Measurements from ENCODE around the gene CASP8AP2.

DNA sequence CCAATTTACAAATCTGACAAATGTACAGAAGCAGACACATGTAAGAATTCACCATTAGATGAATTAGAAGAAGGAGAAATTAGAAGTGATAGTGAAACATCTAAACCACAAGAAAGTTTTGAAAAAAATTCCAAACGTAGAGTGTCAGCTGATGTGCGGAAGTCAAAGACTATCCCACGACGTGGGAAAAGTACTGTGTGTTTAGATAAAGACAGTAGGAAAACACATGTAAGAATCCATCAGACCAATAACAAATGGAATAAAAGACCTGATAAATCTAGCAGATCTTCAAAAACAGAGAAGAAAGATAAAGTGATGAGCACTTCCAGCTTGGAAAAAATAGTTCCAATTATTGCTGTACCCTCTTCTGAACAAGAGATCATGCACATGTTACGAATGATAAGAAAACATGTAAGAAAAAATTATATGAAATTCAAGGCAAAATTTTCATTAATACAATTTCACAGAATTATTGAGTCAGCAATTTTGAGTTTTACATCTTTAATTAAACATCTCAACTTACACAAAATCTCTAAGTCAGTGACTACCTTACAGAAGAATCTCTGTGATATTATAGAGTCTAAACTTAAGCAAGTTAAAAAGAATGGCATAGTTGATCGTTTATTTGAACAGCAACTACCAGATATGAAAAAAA is 36.5 kb downstream of the CASP8AP2 start:
- TF ChIP-seq, protein P1, sequence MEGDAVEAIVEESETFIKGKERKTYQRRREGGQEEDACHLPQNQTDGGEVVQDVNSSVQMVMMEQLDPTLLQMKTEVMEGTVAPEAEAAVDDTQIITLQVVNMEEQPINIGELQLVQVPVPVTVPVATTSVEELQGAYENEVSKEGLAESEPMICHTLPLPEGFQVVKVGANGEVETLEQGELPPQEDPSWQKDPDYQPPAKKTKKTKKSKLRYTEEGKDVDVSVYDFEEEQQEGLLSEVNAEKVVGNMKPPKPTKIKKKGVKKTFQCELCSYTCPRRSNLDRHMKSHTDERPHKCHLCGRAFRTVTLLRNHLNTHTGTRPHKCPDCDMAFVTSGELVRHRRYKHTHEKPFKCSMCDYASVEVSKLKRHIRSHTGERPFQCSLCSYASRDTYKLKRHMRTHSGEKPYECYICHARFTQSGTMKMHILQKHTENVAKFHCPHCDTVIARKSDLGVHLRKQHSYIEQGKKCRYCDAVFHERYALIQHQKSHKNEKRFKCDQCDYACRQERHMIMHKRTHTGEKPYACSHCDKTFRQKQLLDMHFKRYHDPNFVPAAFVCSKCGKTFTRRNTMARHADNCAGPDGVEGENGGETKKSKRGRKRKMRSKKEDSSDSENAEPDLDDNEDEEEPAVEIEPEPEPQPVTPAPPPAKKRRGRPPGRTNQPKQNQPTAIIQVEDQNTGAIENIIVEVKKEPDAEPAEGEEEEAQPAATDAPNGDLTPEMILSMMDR (IDR thresholded peaks at IDR 0.05) = no peak
- no peak for TF ChIP-seq POLR2A (IDR thresholded peaks at IDR 0.05)

All from testis (tissue), 2 donors.